Chondrocyte (in vitro differentiated cells): ENCODE data around the gene P3H3. TPM values are rescaled to one million over a fixed set of nuclear protein-coding genes. Genes with fewer than 3 reads are reported as not detected.

Experiments used
- DNase-seq: peaks from one replicate; pipeline ENCODE4 v3.0.0; 2021; ENCODE audit warnings: mixed read lengths, low spot score
- H3K27ac Mint-ChIP-seq: one replicate; pipeline ENCODE4 v1.8.0; 2021; ENCODE audit warnings: mild to moderate bottlenecking, moderate library complexity, mixed read lengths; ENCODE audit not compliant: unreplicated experiment
- H3K27me3 Mint-ChIP-seq: 2 replicates; pipeline ENCODE4 v1.8.0; 2021; ENCODE audit warnings: low read depth, mixed read lengths
- H3K36me3 Mint-ChIP-seq: 2 replicates; pipeline ENCODE4 v1.8.0; 2021; ENCODE audit warnings: low read depth, mixed read lengths
- H3K4me1 Mint-ChIP-seq: 2 replicates; pipeline ENCODE4 v1.8.0; 2021; ENCODE audit warnings: low read depth, mild to moderate bottlenecking, mixed read lengths
- H3K4me3 Mint-ChIP-seq: one replicate; pipeline ENCODE4 v1.8.0; 2021; ENCODE audit warnings: mild to moderate bottlenecking, moderate library complexity, mixed read lengths; ENCODE audit not compliant: unreplicated experiment
- H3K9me3 Mint-ChIP-seq: 2 replicates; pipeline ENCODE4 v1.8.0; 2021; ENCODE audit warnings: low read depth, mixed read lengths
- CTCF ChIP-seq: fragments of 200-600 bp; sonication (generic); IDR thresholded peaks from 2 replicates; pipeline ENCODE4 v1.5.0; 2021; ENCODE audit warnings: antibody characterized with exemption, mild to moderate bottlenecking, moderate library complexity
- total RNA-seq: library from RNA; stranded (reverse); gene quantifications from 3 replicates; pipeline ENCODE4 v1.2.1, GENCODE V29; 2021

Gene P3H3
- total RNA-seq, 1 donor from 2014 or later: 114 TPM

- Mint-ChIP-seq H3K4me3 (no peak overlapping the region), H3K27me3 (no peaks in the 10 kb centered on the region), H3K9me3 (no peaks in the 10 kb centered on the region), H3K36me3 (no peaks in the 10 kb centered on the region), H3K27ac (no peak overlapping the region), H3K4me1 (peaks cover 15% of the 10 kb centered on the region)
- DNase-seq: no peak
- no peak for TF ChIP-seq CTCF
Measured at GRCh38 chr12:6782119-6782518, 46.1 kb upstream of the P3H3 start.

- Mint-ChIP-seq H3K27me3 (no peaks in the 10 kb centered on the region), H3K4me1 (peaks cover 14% of the 10 kb centered on the region), H3K4me3 (no peak overlapping the region), H3K27ac (no peak overlapping the region), H3K36me3 (no peaks in the 10 kb centered on the region), H3K9me3 (no peaks in the 10 kb centered on the region)
- TF ChIP-seq CTCF: no peak
- no peak for DNase-seq
Measured at GRCh38 chr12:6782850-6783566, 45.2 kb upstream of the P3H3 start.

GRCh38 chr12:6783828-6784227 is 44.4 kb upstream of the P3H3 start:
- H3K4me1 Mint-ChIP-seq: peaks cover 6% of the 10 kb centered on the region
- H3K9me3 Mint-ChIP-seq: no peaks in the 10 kb centered on the region
- no peak for TF ChIP-seq CTCF
- no peak for DNase-seq
- no peak overlapping the region for H3K27ac Mint-ChIP-seq
- H3K4me3 Mint-ChIP-seq: no peak overlapping the region
- no peaks in the 10 kb centered on the region for H3K27me3 Mint-ChIP-seq
- no peaks in the 10 kb centered on the region for H3K36me3 Mint-ChIP-seq

- H3K4me3 Mint-ChIP-seq: no peak overlapping the region
- H3K27ac Mint-ChIP-seq: no peak overlapping the region
Measured at GRCh38 chr12:6784296-6784695, 43.9 kb upstream of the P3H3 start.

GRCh38 chr12:6784761-6785160 is 43.4 kb upstream of the P3H3 start:
- no peaks in the 10 kb centered on the region for H3K9me3 Mint-ChIP-seq
- no peaks in the 10 kb centered on the region for H3K36me3 Mint-ChIP-seq
- H3K4me3 Mint-ChIP-seq: no peak overlapping the region
- H3K27ac Mint-ChIP-seq: no peak overlapping the region
- H3K27me3 Mint-ChIP-seq: no peaks in the 10 kb centered on the region
- H3K4me1 Mint-ChIP-seq: peaks cover 10% of the 10 kb centered on the region
- no peak for DNase-seq
- no peak for TF ChIP-seq CTCF

More at GRCh38 chr12:6784296-6784695, 43.9 kb upstream of the P3H3 start:
- Mint-ChIP-seq H3K36me3 (no peaks in the 10 kb centered on the region), H3K4me1 (peaks cover 5% of the 10 kb centered on the region), H3K27me3 (no peaks in the 10 kb centered on the region), H3K9me3 (no peaks in the 10 kb centered on the region)
- no peak for DNase-seq
- TF ChIP-seq CTCF: no peak
